ENCODE measurements around the gene DHCR24.

DHCR24 gene

GRCh38 chr1:54818461-54819194, 68.4 kb downstream of the DHCR24 start:
- in situ Hi-C loops (cut with MboI; ENCODE audit: low sequenced_read_pairs): no loop called here

GRCh38 chr1:54816951-54817350, 70.0 kb downstream of the DHCR24 start:
- in situ Hi-C loops (cut with MboI; ENCODE audit: low sequenced_read_pairs): no loop called here

- in situ Hi-C loops (cut with MboI; ENCODE audit: low sequenced_read_pairs): no loop called here
Observed at GRCh38 chr1:54816130-54816529, 70.9 kb downstream of the DHCR24 start.

- in situ Hi-C loops (cut with MboI; ENCODE audit: low sequenced_read_pairs): no loop called here
Observed at GRCh38 chr1:54815086-54815876, 71.7 kb downstream of the DHCR24 start.

- in situ Hi-C loops (cut with MboI; ENCODE audit: low sequenced_read_pairs): no loop called here
Observed at GRCh38 chr1:54814571-54814970, 72.4 kb downstream of the DHCR24 start.

- in situ Hi-C loops (cut with MboI; ENCODE audit: low sequenced_read_pairs): no loop called here
Observed at GRCh38 chr1:54814126-54814498, 72.9 kb downstream of the DHCR24 start.

- in situ Hi-C loops (cut with MboI; ENCODE audit: low sequenced_read_pairs): no loop called here
Observed at GRCh38 chr1:54813485-54814125, 73.4 kb downstream of the DHCR24 start.

- in situ Hi-C loops (cut with MboI; ENCODE audit: low sequenced_read_pairs): no loop called here
Observed at GRCh38 chr1:54812801-54813484, 74.1 kb downstream of the DHCR24 start.

GRCh38 chr1:54811739-54812655, 75.0 kb downstream of the DHCR24 start:
- in situ Hi-C loops (cut with MboI; ENCODE audit: low sequenced_read_pairs): no loop called here

GRCh38 chr1:54811066-54811465, 75.9 kb downstream of the DHCR24 start:
- in situ Hi-C loops (cut with MboI; ENCODE audit: low sequenced_read_pairs): no loop called here

GRCh38 chr1:54810153-54810942, 76.6 kb downstream of the DHCR24 start:
- in situ Hi-C loops (cut with MboI; ENCODE audit: low sequenced_read_pairs): no loop called here

- in situ Hi-C loops (cut with MboI; ENCODE audit: low sequenced_read_pairs): no loop called here
Observed at GRCh38 chr1:54809496-54810074, 77.4 kb downstream of the DHCR24 start.

- in situ Hi-C loops (cut with MboI; ENCODE audit: low sequenced_read_pairs): no loop called here
Observed at GRCh38 chr1:54808443-54809207, 78.4 kb downstream of the DHCR24 start.

- in situ Hi-C loops (cut with MboI; ENCODE audit: low sequenced_read_pairs): no loop called here
Observed at GRCh38 chr1:54807756-54808155, 79.2 kb downstream of the DHCR24 start.

GRCh38 chr1:54806931-54807611, 79.9 kb downstream of the DHCR24 start:
- in situ Hi-C loops (cut with MboI; ENCODE audit: low sequenced_read_pairs): no loop called here

GRCh38 chr1:54805981-54806381, 81.0 kb downstream of the DHCR24 start:
- in situ Hi-C loops (cut with MboI; ENCODE audit: low sequenced_read_pairs): no loop called here

- in situ Hi-C loops (cut with MboI; ENCODE audit: low sequenced_read_pairs): no loop called here
Observed at GRCh38 chr1:54805466-54805865, 81.5 kb downstream of the DHCR24 start.
